Vagina (tissue), 2 donors: ENCODE data around the gene PTPA.

Experiments used
- CTCF ChIP-seq, 3 experiments: fragments of 450-650 bp in 2 of 3; fragments of 200-600 bp in 1 of 3; sonication (generic) in 1 of 3; IDR thresholded peaks; one replicate each; pipeline ENCODE4 v1.5.1; 2017 to 2019; ENCODE audit warnings: antibody characterized with exemption in 3 of 3, mild to moderate bottlenecking in 2 of 3, moderate library complexity in 2 of 3
- POLR2A ChIP-seq, 2 donors: fragments of 450-650 bp; IDR thresholded peaks; one replicate each; pipeline ENCODE4 v1.6.1; 2017; ENCODE audit warnings: antibody characterized with exemption in 2 of 2, mild to moderate bottlenecking in 2 of 2, moderate library complexity in 2 of 2

GRCh38 chr9:129105857-129106694 is 5.1 kb upstream of the PTPA start:
- TF ChIP-seq POLR2A (IDR thresholded peaks at IDR 0.05) (no peak), CTCF (IDR thresholded peaks at IDR 0.05) (no peak)
